ENCODE data around the gene RERE.
A peak's percentile ranks its signal among the peaks of the same experiment; 100 is the strongest.

The RERE gene

GRCh38 chr1:8355439-8356255, 461.8 kb downstream of the RERE start:
- no peak for DNase-seq

GRCh38 chr1:8354038-8354437, 463.4 kb downstream of the RERE start:
- no peak for DNase-seq

- DNase-seq: no peak
Observed at GRCh38 chr1:8352886-8353785, 464.3 kb downstream of the RERE start.

- DNase-seq: no peak
Observed at GRCh38 chr1:8352471-8352845, 465.0 kb downstream of the RERE start.

GRCh38 chr1:8351693-8352470, 465.6 kb downstream of the RERE start:
- DNase-seq: no peak

GRCh38 chr1:8350914-8351684, 466.3 kb downstream of the RERE start:
- DNase-seq: no peak

- no peak for DNase-seq
Observed at GRCh38 chr1:8349961-8350360, 467.5 kb downstream of the RERE start.

GRCh38 chr1:8349473-8349865, 468.0 kb downstream of the RERE start:
- no peak for DNase-seq

- DNase-seq: peak; percentile 67
Observed at GRCh38 chr1:8348777-8349472, 468.5 kb downstream of the RERE start.

- DNase-seq: no peak
Observed at GRCh38 chr1:8348047-8348776, 469.2 kb downstream of the RERE start.

GRCh38 chr1:8347635-8348034, 469.8 kb downstream of the RERE start:
- no peak for DNase-seq

- DNase-seq: no peak
Observed at GRCh38 chr1:8345621-8346415, 471.6 kb downstream of the RERE start.

GRCh38 chr1:8344893-8345507, 472.4 kb downstream of the RERE start:
- no peak for DNase-seq

GRCh38 chr1:8343464-8344001, 473.9 kb downstream of the RERE start:
- DNase-seq: no peak

- no peak for DNase-seq
Observed at GRCh38 chr1:8343044-8343443, 474.4 kb downstream of the RERE start.

GRCh38 chr1:8342325-8342724, 475.1 kb downstream of the RERE start:
- DNase-seq: no peak

GRCh38 chr1:8340448-8340847, 477.0 kb downstream of the RERE start:
- no peak for DNase-seq

GRCh38 chr1:8339203-8339600, 478.2 kb downstream of the RERE start:
- no peak for DNase-seq

GRCh38 chr1:8338526-8339202, 478.8 kb downstream of the RERE start:
- no peak for DNase-seq

Measured in effector CD4-positive, alpha-beta T cell (primary cell).